Stomach (tissue), 9 donors: ENCODE results near the gene C1QTNF7. TPM values are rescaled to one million over a fixed set of nuclear protein-coding genes. Genes with fewer than 3 reads are reported as not detected.

Experiments used
- DNase-seq, 2 donors: peaks; one replicate each; pipeline versions ENCODE4 v3.0.0 to v3.0.0-alpha.2; 2013 to 2019
- H3K27ac ChIP-seq, 5 donors: fragments of 200-600 bp in 4 of 5; sonication (generic) in 4 of 5; one replicate each; pipeline ENCODE4 v1.5.1; 2013 to 2019; ENCODE audit warnings: mild to moderate bottlenecking in 1 of 5, moderate library complexity in 1 of 5
- H3K27me3 ChIP-seq, 3 donors: fragments of 200-600 bp; sonication (generic); one replicate each; pipeline ENCODE4 v1.5.1; 2017 to 2019; ENCODE audit warnings: mixed run types in 1 of 3
- H3K36me3 ChIP-seq, 4 donors: fragments of 200-600 bp; sonication (generic); 1 replicate in 3 of 4; 2 replicates in 1 of 4; pipeline ENCODE4 v1.5.1; 2016 to 2019
- H3K4me1 ChIP-seq, 4 donors: fragments of 200-600 bp; sonication (generic); one replicate each; pipeline ENCODE4 v1.5.1; 2016 to 2019
- H3K4me3 ChIP-seq, 4 donors: fragments of 200-600 bp; sonication (generic) in 3 of 4; one replicate each; pipeline ENCODE4 v1.5.1; 2016 to 2019; ENCODE audit warnings: mild to moderate bottlenecking in 1 of 4
- H3K9me3 ChIP-seq, 4 donors: fragments of 200-600 bp; sonication (generic); one replicate each; pipeline ENCODE4 v1.5.1; 2016 to 2019
- EP300 ChIP-seq: sonication (generic); formaldehyde crosslinking; IDR thresholded peaks from one replicate; pipeline ENCODE4 v1.6.1; 2017; ENCODE audit warnings: antibody characterized with exemption
- POLR2A ChIP-seq, 4 donors: fragments of 450-650 bp; IDR thresholded peaks; one replicate each; pipeline ENCODE4 v1.6.1; 2016; ENCODE audit warnings: antibody characterized with exemption in 4 of 4, control low read depth in 2 of 4, mild to moderate bottlenecking in 1 of 4, moderate library complexity in 1 of 4
- POLR2AphosphoS5 ChIP-seq, 3 donors: sonication (generic); formaldehyde crosslinking; IDR thresholded peaks; one replicate each; pipeline ENCODE4 v1.6.1; 2016; ENCODE audit warnings: antibody characterized with exemption in 3 of 3
- WGBS, 5 donors: extraction: QIAGEN DNeasy Blood & Tissue Kit in 3 of 5; methylation state at CpG; one replicate each; pipeline versions ENCODE4 v1.1.5 to v1.1.7; 2013 to 2018; 5-methylcytosine and 5-hydroxymethylcytosine counted together
- intact Hi-C: fragments of 100-400 bp; cut with DNase I; formaldehyde crosslinking; loops from one replicate; pipeline ENCODE4 v1.15.1; 2023; ENCODE audit warnings: low total_unique reads
- polyA plus RNA-seq, 3 donors: library from polyadenylated mRNA; stranded (reverse); fragments of 200-250 nt; gene quantifications; one replicate each; pipeline ENCODE4 v1.2.3, GENCODE V29; 2013
- total RNA-seq, 5 donors: library from RNA; depleted of rRNA; stranded (reverse); fragments of >200 nt; gene quantifications; one replicate each; pipeline versions ENCODE4 v1.1.0 to v1.2.3, GENCODE V29; 2014 to 2016
- TF ChIP-seq, protein P1 (sequence below), 7 experiments: fragments of 450-650 bp in 4 of 7; fragments of 200-600 bp in 3 of 7; sonication (generic) in 3 of 7; IDR thresholded peaks; one replicate each; pipeline ENCODE4 v1.5.1; 2016 to 2019; ENCODE audit warnings: antibody characterized with exemption in 7 of 7, control low read depth in 2 of 7, mild to moderate bottlenecking in 1 of 7
- donor health status: healthy with polysubstance abuse.
- donor health status: Bipolar disorder and iron deficiency.
- donor health status: healthy.

C1QTNF7 gene
- total and polyA plus RNA-seq, 8 donors = 0.68 to 73.2 (median 4.0) TPM

GRCh38 chr4:15425520-15425919 is 2.3 kb upstream of the C1QTNF7 start:
- Histone ChIP-seq H3K27ac (no peak overlapping the region), H3K9me3 (no peaks in the 10 kb centered on the region), H3K27me3 (no peaks in the 10 kb centered on the region), H3K4me1 (peaks cover 0 to 31% (median 7%) of the 10 kb centered on the region in 4 donors), H3K4me3 (no peak overlapping the region), H3K36me3 (no peaks in the 10 kb centered on the region)
- WGBS, 5 donors = 65 to 91% (median 87%) methylated on average over 2 of the region's 2 CpGs
- TF ChIP-seq EP300 = no peak
- no peak for TF ChIP-seq POLR2AphosphoS5 (IDR thresholded peaks at IDR 0.05)
- TF ChIP-seq, protein P1, sequence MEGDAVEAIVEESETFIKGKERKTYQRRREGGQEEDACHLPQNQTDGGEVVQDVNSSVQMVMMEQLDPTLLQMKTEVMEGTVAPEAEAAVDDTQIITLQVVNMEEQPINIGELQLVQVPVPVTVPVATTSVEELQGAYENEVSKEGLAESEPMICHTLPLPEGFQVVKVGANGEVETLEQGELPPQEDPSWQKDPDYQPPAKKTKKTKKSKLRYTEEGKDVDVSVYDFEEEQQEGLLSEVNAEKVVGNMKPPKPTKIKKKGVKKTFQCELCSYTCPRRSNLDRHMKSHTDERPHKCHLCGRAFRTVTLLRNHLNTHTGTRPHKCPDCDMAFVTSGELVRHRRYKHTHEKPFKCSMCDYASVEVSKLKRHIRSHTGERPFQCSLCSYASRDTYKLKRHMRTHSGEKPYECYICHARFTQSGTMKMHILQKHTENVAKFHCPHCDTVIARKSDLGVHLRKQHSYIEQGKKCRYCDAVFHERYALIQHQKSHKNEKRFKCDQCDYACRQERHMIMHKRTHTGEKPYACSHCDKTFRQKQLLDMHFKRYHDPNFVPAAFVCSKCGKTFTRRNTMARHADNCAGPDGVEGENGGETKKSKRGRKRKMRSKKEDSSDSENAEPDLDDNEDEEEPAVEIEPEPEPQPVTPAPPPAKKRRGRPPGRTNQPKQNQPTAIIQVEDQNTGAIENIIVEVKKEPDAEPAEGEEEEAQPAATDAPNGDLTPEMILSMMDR (IDR thresholded peaks at IDR 0.05) = no peak
- TF ChIP-seq POLR2A (IDR thresholded peaks at IDR 0.05) = no peak
- intact Hi-C loops = no loop called here
- no peak for DNase-seq

- Histone ChIP-seq H3K27ac (peak overlapping the region in 4 of 5 donors; percentile 21 to 74 (median 68)), H3K4me3 (no peak overlapping the region), H3K36me3 (no peaks in the 10 kb centered on the region), H3K27me3 (no peaks in the 10 kb centered on the region), H3K9me3 (no peaks in the 10 kb centered on the region), H3K4me1 (peaks cover 0 to 31% (median 4%) of the 10 kb centered on the region in 4 donors)
- intact Hi-C loops = no loop called here
- WGBS, 5 donors = 43 to 71% (median 57%) methylated on average over 2 of the region's 2 CpGs
- DNase-seq = peak in 1 of 2 donors; percentile 17
- TF ChIP-seq POLR2AphosphoS5 (IDR thresholded peaks at IDR 0.05) (no peak), POLR2A (IDR thresholded peaks at IDR 0.05) (no peak), EP300 (no peak)
- TF ChIP-seq, protein P1 (IDR thresholded peaks at IDR 0.05) = no peak
Measured at GRCh38 chr4:15427161-15427560, 672 bp upstream of the C1QTNF7 start.

DNA sequence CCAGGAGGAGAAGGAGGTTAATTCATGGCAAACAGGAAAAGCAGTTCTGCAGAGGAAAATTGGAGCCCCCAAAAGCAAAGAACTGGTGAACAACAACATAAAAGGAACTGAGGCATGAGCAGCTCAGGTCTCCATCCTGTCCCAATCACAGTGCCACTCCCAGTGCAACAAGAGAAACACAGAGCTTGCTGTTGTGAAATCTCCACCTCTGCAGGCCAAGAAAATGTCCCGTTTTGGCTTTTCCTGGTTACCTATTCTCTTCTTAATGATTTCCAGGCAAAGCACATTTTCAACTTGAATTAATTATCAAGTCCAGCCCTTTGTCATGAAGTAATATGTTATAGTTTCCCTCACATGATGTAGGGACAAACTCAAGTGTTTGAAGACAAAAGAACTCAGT is 778 bp downstream of the C1QTNF7 start:
- intact Hi-C loops = no loop called here
- Histone ChIP-seq H3K9me3 (no peaks in the 10 kb centered on the region), H3K27ac (peak overlapping the region in 4 of 5 donors; percentile 8 to 74 (median 68)), H3K4me3 (no peak overlapping the region), H3K36me3 (no peaks in the 10 kb centered on the region), H3K27me3 (no peaks in the 10 kb centered on the region), H3K4me1 (peaks cover 0 to 32% (median 4%) of the 10 kb centered on the region in 4 donors)
- no peak for DNase-seq
- TF ChIP-seq EP300 (no peak), POLR2A (IDR thresholded peaks at IDR 0.05) (no peak), POLR2AphosphoS5 (IDR thresholded peaks at IDR 0.05) (no peak)
- TF ChIP-seq, protein P1 (IDR thresholded peaks at IDR 0.05) = no peak
- WGBS, 5 donors = 43 to 71% (median 63%) methylated on average over 1 of the region's 1 CpG

DNA sequence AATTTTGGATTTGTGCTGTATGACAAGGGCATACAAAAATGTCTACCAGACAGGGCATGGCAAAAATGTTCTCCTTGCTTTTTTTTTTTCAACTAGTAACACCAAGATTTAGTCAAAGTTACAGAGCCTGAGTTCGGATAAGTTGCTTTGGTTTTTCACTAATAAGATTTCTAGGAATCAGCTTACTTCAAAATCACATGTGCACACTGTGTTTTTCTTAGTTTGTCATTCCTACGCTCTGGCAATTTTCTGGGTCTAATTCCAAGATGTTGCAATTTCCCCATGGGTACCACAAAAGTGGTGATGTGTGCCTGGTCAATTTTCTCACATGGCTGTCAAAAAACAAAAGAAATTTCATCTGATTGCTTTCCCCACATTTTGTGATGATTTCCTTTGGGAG is 6.3 kb downstream of the C1QTNF7 start:
- WGBS, 5 donors = 73 to 96% (median 83%) methylated on average over 2 of the region's 2 CpGs
- Histone ChIP-seq H3K36me3 (no peaks in the 10 kb centered on the region), H3K27me3 (no peaks in the 10 kb centered on the region), H3K4me1 (peaks cover 0 to 37% (median 11%) of the 10 kb centered on the region in 4 donors), H3K4me3 (no peak overlapping the region), H3K9me3 (no peaks in the 10 kb centered on the region), H3K27ac (no peak overlapping the region)
- no peak for DNase-seq
- intact Hi-C loops = no loop called here
- TF ChIP-seq EP300 (no peak), POLR2AphosphoS5 (IDR thresholded peaks at IDR 0.05) (no peak), POLR2A (IDR thresholded peaks at IDR 0.05) (no peak)
- TF ChIP-seq, protein P1 (IDR thresholded peaks at IDR 0.05) = no peak
